Measurements from ENCODE around the gene CKM.

CKM gene

DNA sequence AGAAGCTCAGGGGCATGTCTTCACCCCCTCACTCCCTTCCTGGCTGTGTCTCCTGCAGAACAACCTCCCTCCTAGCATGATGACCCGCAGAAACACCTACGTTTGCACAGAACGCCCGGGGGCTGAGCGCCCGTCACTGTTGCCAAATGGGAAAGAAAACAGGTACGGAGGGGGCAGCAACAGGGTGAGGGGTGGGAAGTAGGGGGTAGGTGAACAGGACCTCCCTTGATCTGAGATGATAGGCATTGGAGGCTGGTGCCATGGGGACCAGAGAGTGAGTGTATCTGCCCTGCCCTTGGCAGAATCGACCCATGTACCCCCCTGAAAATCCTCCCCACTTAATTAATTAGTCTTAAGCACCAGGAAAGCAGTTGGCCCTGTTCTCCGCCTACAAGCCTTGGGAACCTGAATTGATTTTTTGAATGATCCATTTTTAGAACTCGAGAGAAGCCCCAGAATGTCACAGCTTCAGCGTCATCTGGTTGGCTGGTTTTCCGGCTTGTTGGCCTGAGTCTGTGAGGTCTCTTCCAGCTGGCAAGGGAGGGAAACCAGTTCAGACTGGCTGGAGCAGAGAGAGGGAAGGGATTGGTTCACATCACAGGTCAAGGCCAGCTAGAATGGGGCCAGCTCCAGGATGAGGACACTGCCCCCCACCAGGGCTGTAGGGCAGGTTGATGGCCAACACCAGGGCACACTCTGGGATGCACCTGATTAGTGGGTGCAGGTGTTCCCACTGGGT is 28.2 kb downstream of the CKM start:
- peaks cover 0 to 18% (median 10%) of the 10 kb centered on the region in 11 experiments; a peak in 14 of 22 replicates for H3K9me3 ChIP-seq (replicated peaks in 1 of 11)
- no peak overlapping the region for H3K4me2 ChIP-seq
- no peak overlapping the region for H3K9ac ChIP-seq
- no peak overlapping the region for H3K27ac ChIP-seq
- no peak for TF ChIP-seq Cebpa-rat (IDR thresholded peaks at IDR 0.05)
- H3K4me1 ChIP-seq = no peaks in the 10 kb centered on the region
- peaks cover 90 to 98% (median 95%) of the 10 kb centered on the region in 11 experiments for H3K36me3 ChIP-seq
- H3K27me3 ChIP-seq = no peaks in the 10 kb centered on the region
- H4K20me1 ChIP-seq = peaks cover 0 to 6% (median 0%) of the 10 kb centered on the region in 11 experiments; a peak in 1 of 22 replicates
- no peak overlapping the region for H3K4me3 ChIP-seq

- Histone ChIP-seq H3K9ac (no peak overlapping the region), H3K4me1 (no peaks in the 10 kb centered on the region), H3K4me2 (no peak overlapping the region), H4K20me1 (peaks cover 0 to 6% (median 0%) of the 10 kb centered on the region in 11 experiments; a peak in 1 of 22 replicates), H3K27me3 (no peaks in the 10 kb centered on the region), H3K4me3 (no peak overlapping the region), H3K9me3 (replicated peaks in 1 of 11) (peaks cover 0 to 18% (median 10%) of the 10 kb centered on the region in 11 experiments; a peak in 14 of 22 replicates), H3K27ac (no peak overlapping the region), H3K36me3 (peaks cover 86 to 97% (median 93%) of the 10 kb centered on the region in 11 experiments)
- TF ChIP-seq Cebpa-rat (IDR thresholded peaks at IDR 0.05) = no peak
Observed at GRCh38 chr19:45293682-45294081, 29.0 kb downstream of the CKM start.

DNA sequence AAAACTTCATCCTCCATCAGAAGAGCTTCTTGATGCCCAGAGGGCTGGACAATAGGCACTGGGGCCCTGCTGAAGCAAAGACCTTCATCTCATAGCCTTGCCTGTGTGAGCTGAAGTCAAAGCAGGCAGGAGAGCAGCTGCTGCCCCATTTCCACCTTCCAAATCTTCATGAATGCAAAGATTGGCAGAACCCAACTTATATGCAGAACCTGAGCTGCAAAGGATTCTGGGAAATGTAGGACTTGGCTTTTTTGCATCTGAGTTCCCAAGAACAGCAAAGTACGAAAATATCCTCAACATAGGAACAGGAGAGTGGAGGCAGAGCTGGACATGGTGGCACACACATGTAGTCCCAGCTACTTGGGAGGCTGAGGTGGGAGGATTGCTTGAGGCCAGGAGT is 30.8 kb downstream of the CKM start:
- Histone ChIP-seq H3K9ac (no peak overlapping the region), H3K4me1 (no peaks in the 10 kb centered on the region), H3K36me3 (peaks cover 91 to 100% (median 98%) of the 10 kb centered on the region in 11 experiments), H4K20me1 (peaks cover 0 to 6% (median 0%) of the 10 kb centered on the region in 11 experiments; a peak in 2 of 22 replicates), H3K27me3 (no peaks in the 10 kb centered on the region), H3K27ac (no peak overlapping the region), H3K9me3 (replicated peaks in 1 of 11) (peaks cover 0 to 18% (median 10%) of the 10 kb centered on the region in 11 experiments; a peak in 14 of 22 replicates), H3K4me2 (no peak overlapping the region), H3K4me3 (no peak overlapping the region)
- no peak for TF ChIP-seq Cebpa-rat (IDR thresholded peaks at IDR 0.05)

DNA sequence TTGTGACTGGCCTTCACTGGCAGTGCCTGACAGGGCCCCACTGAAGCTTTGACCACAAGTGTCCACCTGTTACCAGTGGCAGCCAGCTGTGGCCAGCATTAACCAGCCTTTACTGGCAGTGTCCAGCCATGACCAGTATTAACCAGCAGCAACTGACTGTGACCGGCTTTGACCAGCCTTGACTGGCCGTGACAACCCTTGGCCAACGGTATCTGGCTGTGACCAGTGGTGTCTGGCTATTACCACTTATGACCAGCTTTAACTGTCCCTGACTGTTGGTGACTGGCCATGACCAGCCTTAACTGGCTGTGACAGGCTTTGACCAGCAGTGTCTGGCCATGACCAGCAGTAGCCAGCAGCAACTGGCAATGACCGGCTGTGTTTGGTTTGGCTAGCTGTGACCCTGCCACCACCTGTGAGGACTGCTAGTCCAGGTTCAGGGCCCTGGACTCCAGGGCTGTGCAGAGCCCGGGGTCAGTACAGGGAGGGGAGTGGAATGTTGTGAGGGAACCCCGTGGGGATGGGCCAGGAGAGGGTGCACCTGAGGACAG is 32.2 kb downstream of the CKM start:
- H3K9me3 ChIP-seq (replicated peaks in 1 of 11) = peaks cover 0 to 18% (median 10%) of the 10 kb centered on the region in 11 experiments; a peak in 14 of 22 replicates
- no peak overlapping the region for H3K27ac ChIP-seq
- peaks cover 91 to 100% (median 96%) of the 10 kb centered on the region in 11 experiments for H3K36me3 ChIP-seq
- no peak for TF ChIP-seq Cebpa-rat (IDR thresholded peaks at IDR 0.05)
- H3K4me3 ChIP-seq = no peak overlapping the region
- peaks cover 0 to 6% (median 0%) of the 10 kb centered on the region in 11 experiments; a peak in 2 of 22 replicates for H4K20me1 ChIP-seq
- H3K4me1 ChIP-seq = no peaks in the 10 kb centered on the region
- H3K4me2 ChIP-seq = no peak overlapping the region
- H3K27me3 ChIP-seq = no peaks in the 10 kb centered on the region
- no peak overlapping the region for H3K9ac ChIP-seq

- Histone ChIP-seq H3K27ac (peak overlapping the region in 7 of 11 experiments; percentile 20 to 57 (median 43); a peak in 12 of 22 replicates), H3K27me3 (no peaks in the 10 kb centered on the region), H3K4me3 (no peak overlapping the region), H3K36me3 (peaks cover 75 to 100% (median 97%) of the 10 kb centered on the region in 11 experiments), H3K9me3 (replicated peaks in 1 of 11) (peaks cover 0 to 13% (median 6%) of the 10 kb centered on the region in 11 experiments; a peak in 9 of 22 replicates), H3K4me2 (peak overlapping the region in 6 of 11 experiments; percentile 3 to 52 (median 42); a peak in 12 of 22 replicates), H3K9ac (peak overlapping the region in 2 of 11 experiments; percentile 12 to 36; a peak in 4 of 22 replicates), H4K20me1 (no peaks in the 10 kb centered on the region; a peak in 2 of 22 replicates), H3K4me1 (peaks cover 0 to 15% (median 8%) of the 10 kb centered on the region in 10 experiments; a peak in 13 of 20 replicates)
- no peak for TF ChIP-seq Cebpa-rat (IDR thresholded peaks at IDR 0.05)
Observed at GRCh38 chr19:45283443-45284033, 39.1 kb downstream of the CKM start.

DNA sequence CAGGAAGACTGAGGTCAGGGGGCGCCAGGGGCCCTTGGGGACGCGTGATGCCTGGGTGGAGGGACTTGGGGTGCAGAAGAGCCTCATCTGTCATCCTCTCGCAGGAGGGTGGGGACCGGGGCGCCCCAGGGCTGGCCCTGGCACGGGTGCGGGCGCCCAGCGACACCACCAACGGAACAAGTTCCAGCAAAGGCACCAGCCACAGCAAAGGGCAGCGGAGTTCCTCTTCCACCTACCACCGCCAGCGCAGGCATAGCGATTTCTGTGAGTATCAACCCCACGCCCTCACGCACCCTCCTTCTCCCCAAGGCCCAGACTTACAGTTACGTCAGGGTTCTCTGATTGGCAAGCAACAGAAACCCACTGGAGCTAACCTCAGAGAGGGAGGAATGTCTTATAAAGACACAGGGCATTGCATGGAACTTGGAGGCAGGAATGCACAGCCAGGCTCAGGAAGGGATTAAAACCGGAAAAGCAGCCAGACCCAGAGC is 42.2 kb downstream of the CKM start:
- Histone ChIP-seq H3K36me3 (peaks cover 78 to 100% (median 98%) of the 10 kb centered on the region in 11 experiments), H3K4me2 (no peak overlapping the region), H3K4me1 (peaks cover 3 to 16% (median 8%) of the 10 kb centered on the region in 10 experiments; a peak in 14 of 20 replicates), H3K27ac (no peak overlapping the region), H3K27me3 (no peaks in the 10 kb centered on the region), H3K9me3 (replicated peaks in 1 of 11) (peaks cover 0 to 13% (median 6%) of the 10 kb centered on the region in 11 experiments; a peak in 9 of 22 replicates), H3K4me3 (no peak overlapping the region), H4K20me1 (peaks cover 0 to 6% (median 0%) of the 10 kb centered on the region in 11 experiments; a peak in 8 of 22 replicates), H3K9ac (no peak overlapping the region)
- TF ChIP-seq Cebpa-rat (IDR thresholded peaks at IDR 0.05) = no peak

DNA sequence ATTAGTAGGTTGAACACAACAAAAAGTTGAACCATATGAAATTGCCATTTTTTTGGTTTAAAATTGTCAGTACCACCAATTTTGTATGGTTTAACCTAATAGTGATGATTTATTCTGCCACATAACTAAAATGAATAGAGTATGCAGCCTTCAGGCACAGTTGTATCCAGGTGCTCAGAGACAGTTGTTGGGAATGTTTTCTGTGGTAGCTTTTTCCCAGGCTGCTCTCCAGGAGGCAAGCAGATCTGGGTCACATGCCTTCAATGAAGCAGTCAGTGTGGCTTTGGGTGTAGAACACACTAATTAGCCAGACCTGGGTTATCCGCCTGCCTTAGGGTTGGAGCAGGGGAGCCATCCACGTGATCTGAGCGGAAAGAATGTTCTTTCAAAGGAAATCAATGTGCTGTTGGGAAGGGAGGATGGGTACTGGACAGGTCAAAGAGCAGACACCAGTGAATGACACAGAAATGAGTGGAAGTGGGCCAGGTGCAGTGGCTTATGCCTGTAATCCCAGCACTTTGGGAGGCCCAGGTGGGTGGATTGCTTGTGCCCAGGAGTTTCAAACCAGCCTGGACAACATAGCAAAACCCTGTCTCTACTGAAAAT is 43.0 kb downstream of the CKM start:
- H4K20me1 ChIP-seq = peaks cover 0 to 14% (median 0%) of the 10 kb centered on the region in 11 experiments; a peak in 8 of 22 replicates
- H3K36me3 ChIP-seq = peaks cover 80 to 100% (median 98%) of the 10 kb centered on the region in 11 experiments
- H3K4me3 ChIP-seq = no peak overlapping the region
- peaks cover 3 to 16% (median 9%) of the 10 kb centered on the region in 10 experiments; a peak in 14 of 20 replicates for H3K4me1 ChIP-seq
- TF ChIP-seq Cebpa-rat (IDR thresholded peaks at IDR 0.05) = no peak
- H3K27me3 ChIP-seq = no peaks in the 10 kb centered on the region
- 0 out of 22 replicates have a peak overlapping the region, but pooled peaks of 1 of the 11 experiments have one; percentile 18 for H3K9ac ChIP-seq
- H3K9me3 ChIP-seq (replicated peaks in 1 of 11) = peaks cover 0 to 13% (median 6%) of the 10 kb centered on the region in 11 experiments; a peak in 9 of 22 replicates
- no peak overlapping the region for H3K4me2 ChIP-seq
- H3K27ac ChIP-seq = no peak overlapping the region

DNA sequence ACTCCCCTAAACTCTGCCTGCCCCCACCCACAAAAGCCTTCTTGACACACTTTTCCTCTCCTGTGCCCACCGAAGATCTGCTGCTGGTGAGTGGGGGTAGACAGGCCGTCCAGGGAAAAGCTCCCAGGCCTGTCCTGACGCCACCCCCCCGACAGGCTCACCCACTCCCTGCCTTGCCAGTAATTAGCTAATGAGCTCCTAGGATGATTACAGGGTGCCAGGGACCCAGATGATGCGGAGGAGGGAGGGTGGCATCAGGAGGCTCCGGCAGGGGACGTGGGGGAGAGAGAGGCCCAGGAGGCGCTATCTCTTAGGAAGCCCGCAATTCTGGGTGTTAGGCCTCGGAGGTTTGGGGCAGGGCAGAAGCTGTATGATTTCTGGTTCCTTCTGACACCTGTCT is 44.6 kb downstream of the CKM start:
- Histone ChIP-seq H3K27me3 (no peaks in the 10 kb centered on the region), H3K27ac (no peak overlapping the region), H4K20me1 (peaks cover 0 to 21% (median 5%) of the 10 kb centered on the region in 11 experiments; a peak in 11 of 22 replicates), H3K4me2 (no peak overlapping the region), H3K4me1 (peaks cover 0 to 23% (median 9%) of the 10 kb centered on the region in 10 experiments; a peak in 16 of 20 replicates), H3K9me3 (replicated peaks in 1 of 11) (peaks cover 0 to 7% (median 3%) of the 10 kb centered on the region in 11 experiments; a peak in 8 of 22 replicates), H3K36me3 (peaks cover 85 to 100% (median 100%) of the 10 kb centered on the region in 11 experiments), H3K9ac (no peak overlapping the region), H3K4me3 (no peak overlapping the region)
- TF ChIP-seq Cebpa-rat (IDR thresholded peaks at IDR 0.05) = no peak
